HUES48 (cell line): ENCODE data around the gene GSTT2.
"Not testable (repeated sequence)": the region's sequence is repeated elsewhere in the genome, so short reads cannot be mapped to it uniquely, and the experiment has no call there.

Source experiments
- H3K27ac ChIP-seq: one replicate; pipeline ENCODE4 v1.7.0; 2013; ENCODE audit warnings: low read depth, low read length, inconsistent platforms
- H3K27me3 ChIP-seq: 2 replicates; pipeline ENCODE4 v1.6.1; 2013; ENCODE audit warnings: mild to moderate bottlenecking, low read length; ENCODE audit not compliant: control insufficient read depth, insufficient read depth
- H3K36me3 ChIP-seq: 2 replicates; pipeline ENCODE4 v1.6.1; 2013; ENCODE audit warnings: low read length; ENCODE audit not compliant: control insufficient read depth, insufficient read depth
- H3K4me1 ChIP-seq: 2 replicates; pipeline ENCODE4 v1.6.1; 2013; ENCODE audit warnings: mild to moderate bottlenecking, low read length; ENCODE audit not compliant: control insufficient read depth, insufficient read depth
- H3K4me3 ChIP-seq: 2 replicates; pipeline ENCODE4 v1.5.1; 2013; ENCODE audit warnings: mild to moderate bottlenecking, low read depth, low read length
- H3K9ac ChIP-seq: 2 replicates; pipeline ENCODE4 v1.6.1; 2013; ENCODE audit warnings: mild to moderate bottlenecking, low read depth, low read length, moderate library complexity
- H3K9me3 ChIP-seq: 2 replicates; pipeline ENCODE4 v1.6.1; 2013; ENCODE audit warnings: low read length; ENCODE audit not compliant: control insufficient read depth, insufficient read depth

The GSTT2 gene

GRCh38 chr22:23979557-23980240 is at the start of gene GSTT2:
GSTT2 (plus strand) TSS chr22:23980134.
- not testable (repeated sequence) for H3K27me3 ChIP-seq, H3K9me3 ChIP-seq, H3K36me3 ChIP-seq, H3K4me3 ChIP-seq, H3K4me1 ChIP-seq, H3K27ac ChIP-seq, H3K9ac ChIP-seq

- H3K27me3 ChIP-seq = no peaks in the 10 kb centered on the region
- no peaks in the 10 kb centered on the region for H3K4me1 ChIP-seq
- H3K9me3 ChIP-seq = no peaks in the 10 kb centered on the region
- H3K36me3 ChIP-seq = no peaks in the 10 kb centered on the region
- H3K4me3 ChIP-seq = no peak overlapping the region
- H3K27ac ChIP-seq = no peak overlapping the region
- H3K9ac ChIP-seq = no peak overlapping the region
Measured at GRCh38 chr22:23938328-23939016, 41.5 kb upstream of the GSTT2 start.

GRCh38 chr22:23939017-23939357 is 40.9 kb upstream of the GSTT2 start:
- Histone ChIP-seq H3K9ac (no peak overlapping the region), H3K27me3 (no peaks in the 10 kb centered on the region), H3K9me3 (no peaks in the 10 kb centered on the region), H3K27ac (no peak overlapping the region), H3K4me1 (no peaks in the 10 kb centered on the region), H3K4me3 (no peak overlapping the region), H3K36me3 (no peaks in the 10 kb centered on the region)

- not testable (repeated sequence) for H3K27me3 ChIP-seq, H3K9me3 ChIP-seq, H3K36me3 ChIP-seq, H3K4me1 ChIP-seq, H3K9ac ChIP-seq, H3K4me3 ChIP-seq, H3K27ac ChIP-seq
Measured at GRCh38 chr22:23940166-23940565, 39.8 kb upstream of the GSTT2 start.

- H3K36me3 ChIP-seq, H3K9me3 ChIP-seq, H3K4me1 ChIP-seq, H3K27ac ChIP-seq, H3K4me3 ChIP-seq, H3K9ac ChIP-seq, H3K27me3 ChIP-seq: not testable (repeated sequence)
Measured at GRCh38 chr22:23947391-23947790, 32.5 kb upstream of the GSTT2 start.

- H3K27ac ChIP-seq, H3K4me3 ChIP-seq, H3K9ac ChIP-seq, H3K4me1 ChIP-seq, H3K27me3 ChIP-seq, H3K36me3 ChIP-seq, H3K9me3 ChIP-seq: not testable (repeated sequence)
Measured at GRCh38 chr22:23949764-23950163, 30.2 kb upstream of the GSTT2 start.

- H3K4me1 ChIP-seq = peaks cover 13% of the 10 kb centered on the region
- not testable (repeated sequence) for H3K4me3 ChIP-seq, H3K9ac ChIP-seq, H3K27me3 ChIP-seq, H3K27ac ChIP-seq, H3K9me3 ChIP-seq, H3K36me3 ChIP-seq
Measured at GRCh38 chr22:23951383-23951782, 28.6 kb upstream of the GSTT2 start.

- H3K4me3 ChIP-seq, H3K36me3 ChIP-seq, H3K9me3 ChIP-seq, H3K27ac ChIP-seq, H3K9ac ChIP-seq, H3K27me3 ChIP-seq: not testable (repeated sequence)
- H3K4me1 ChIP-seq = peaks cover 13% of the 10 kb centered on the region
Measured at GRCh38 chr22:23952794-23953405, 27.0 kb upstream of the GSTT2 start.

GRCh38 chr22:23953485-23953884 is 26.4 kb upstream of the GSTT2 start:
- H3K27ac ChIP-seq, H3K36me3 ChIP-seq, H3K27me3 ChIP-seq, H3K9me3 ChIP-seq, H3K9ac ChIP-seq, H3K4me3 ChIP-seq: not testable (repeated sequence)
- peaks cover 13% of the 10 kb centered on the region for H3K4me1 ChIP-seq

- H3K36me3 ChIP-seq = not testable (repeated sequence)
Measured at GRCh38 chr22:23954193-23954990, 25.5 kb upstream of the GSTT2 start.

GRCh38 chr22:23954991-23955305 is 25.0 kb upstream of the GSTT2 start:
- H3K4me3 ChIP-seq, H3K9me3 ChIP-seq, H3K27me3 ChIP-seq, H3K9ac ChIP-seq, H3K36me3 ChIP-seq: not testable (repeated sequence)
- Histone ChIP-seq H3K27ac (peak overlapping the region; percentile 94), H3K4me1 (peaks cover 13% of the 10 kb centered on the region)

More at GRCh38 chr22:23954193-23954990, 25.5 kb upstream of the GSTT2 start:
- not testable (repeated sequence) for H3K27me3 ChIP-seq, H3K9me3 ChIP-seq, H3K4me3 ChIP-seq, H3K9ac ChIP-seq
- peak overlapping the region; percentile 94 for H3K27ac ChIP-seq
- peaks cover 13% of the 10 kb centered on the region for H3K4me1 ChIP-seq
